Measurements from ENCODE around the gene BICC1.
A peak's percentile ranks its signal among the peaks of the same experiment; 100 is the strongest.

The BICC1 gene

DNA sequence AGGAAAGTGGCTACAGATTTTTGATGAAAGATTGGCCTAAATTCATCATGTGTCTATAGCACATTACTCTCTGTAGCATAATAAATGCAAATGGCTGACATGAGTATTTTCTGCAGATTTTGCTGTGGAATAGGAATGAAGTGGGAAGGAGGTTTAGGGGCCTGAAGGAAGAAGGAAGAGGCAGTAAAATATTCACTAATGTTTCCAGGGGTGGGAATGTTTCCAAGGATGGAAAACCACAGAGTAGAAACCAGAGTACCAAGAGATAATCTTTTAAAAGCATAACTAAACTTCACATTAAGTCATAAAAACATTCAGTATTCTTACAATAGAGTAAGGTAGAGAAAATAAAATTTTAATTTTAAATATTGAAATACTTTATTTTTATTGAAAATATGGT, 267.8 kb downstream of the BICC1 start:
- H3K27ac ChIP-seq = no peak overlapping the region
- TF ChIP-seq, protein P1, sequence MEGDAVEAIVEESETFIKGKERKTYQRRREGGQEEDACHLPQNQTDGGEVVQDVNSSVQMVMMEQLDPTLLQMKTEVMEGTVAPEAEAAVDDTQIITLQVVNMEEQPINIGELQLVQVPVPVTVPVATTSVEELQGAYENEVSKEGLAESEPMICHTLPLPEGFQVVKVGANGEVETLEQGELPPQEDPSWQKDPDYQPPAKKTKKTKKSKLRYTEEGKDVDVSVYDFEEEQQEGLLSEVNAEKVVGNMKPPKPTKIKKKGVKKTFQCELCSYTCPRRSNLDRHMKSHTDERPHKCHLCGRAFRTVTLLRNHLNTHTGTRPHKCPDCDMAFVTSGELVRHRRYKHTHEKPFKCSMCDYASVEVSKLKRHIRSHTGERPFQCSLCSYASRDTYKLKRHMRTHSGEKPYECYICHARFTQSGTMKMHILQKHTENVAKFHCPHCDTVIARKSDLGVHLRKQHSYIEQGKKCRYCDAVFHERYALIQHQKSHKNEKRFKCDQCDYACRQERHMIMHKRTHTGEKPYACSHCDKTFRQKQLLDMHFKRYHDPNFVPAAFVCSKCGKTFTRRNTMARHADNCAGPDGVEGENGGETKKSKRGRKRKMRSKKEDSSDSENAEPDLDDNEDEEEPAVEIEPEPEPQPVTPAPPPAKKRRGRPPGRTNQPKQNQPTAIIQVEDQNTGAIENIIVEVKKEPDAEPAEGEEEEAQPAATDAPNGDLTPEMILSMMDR (conservative IDR thresholded peaks at IDR 0.05) = no peak
- no peak for TF ChIP-seq ZFX (IDR thresholded peaks at IDR 0.05)

- H3K27ac ChIP-seq = no peak overlapping the region
- TF ChIP-seq ZFX (IDR thresholded peaks at IDR 0.05) = no peak
- TF ChIP-seq, protein P1 (conservative IDR thresholded peaks at IDR 0.05) = peak; percentile 78
These were observed 269.3 kb downstream of the BICC1 start for GRCh38 chr10:58781873-58782488.

- H3K27ac ChIP-seq = no peak overlapping the region
- TF ChIP-seq, protein P1 (conservative IDR thresholded peaks at IDR 0.05) = no peak
- TF ChIP-seq ZFX (IDR thresholded peaks at IDR 0.05) = no peak
These were observed 270.5 kb downstream of the BICC1 start for GRCh38 chr10:58782876-58783851.

DNA sequence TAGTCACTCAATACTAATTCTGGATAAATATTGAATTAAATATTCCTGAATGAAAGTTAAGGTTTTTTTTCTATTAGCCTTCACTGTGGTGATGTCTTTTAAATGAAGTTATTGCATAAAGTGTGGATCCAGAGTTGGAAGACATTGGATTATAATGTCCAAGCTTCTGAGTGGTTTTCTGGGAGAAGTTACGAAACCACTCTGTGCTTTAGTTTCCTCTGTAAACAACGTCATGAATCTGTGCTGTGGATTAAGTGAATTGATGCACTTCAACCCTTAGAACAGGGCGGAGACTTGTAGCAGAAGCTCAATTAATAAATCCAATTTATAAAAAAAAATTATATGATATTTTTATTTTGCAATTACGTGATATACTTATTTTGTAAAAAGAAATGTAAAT, 271.7 kb downstream of the BICC1 start:
- TF ChIP-seq, protein P1 (conservative IDR thresholded peaks at IDR 0.05) = no peak
- TF ChIP-seq ZFX (IDR thresholded peaks at IDR 0.05) = no peak
- H3K27ac ChIP-seq = no peak overlapping the region

- no peak overlapping the region for H3K27ac ChIP-seq
- TF ChIP-seq, protein P1 (conservative IDR thresholded peaks at IDR 0.05) = no peak
- TF ChIP-seq ZFX (IDR thresholded peaks at IDR 0.05) = no peak
These were observed 272.7 kb downstream of the BICC1 start for GRCh38 chr10:58785354-58785753.

DNA sequence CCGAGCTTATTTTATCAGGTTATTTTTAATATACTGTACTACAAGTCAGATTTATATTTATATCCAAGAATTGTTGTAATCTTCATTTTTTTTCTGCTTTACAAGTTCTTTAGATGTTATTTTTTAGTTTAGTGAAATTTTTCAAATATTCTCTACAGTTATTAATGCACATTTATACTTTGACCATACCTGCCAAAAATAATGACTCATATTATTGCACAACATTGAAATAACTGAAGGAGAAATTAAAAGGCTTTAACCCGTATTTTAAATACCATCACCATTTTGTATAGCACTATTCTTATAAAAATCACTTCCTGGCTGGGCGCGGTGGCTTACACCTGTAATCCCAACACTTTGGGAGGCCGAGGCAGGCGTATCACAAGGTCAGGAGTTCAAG, 278.5 kb downstream of the BICC1 start:
- H3K27ac ChIP-seq = no peak overlapping the region
- no peak for TF ChIP-seq ZFX (IDR thresholded peaks at IDR 0.05)
- TF ChIP-seq, protein P1 (conservative IDR thresholded peaks at IDR 0.05) = no peak

GRCh38 chr10:58795560-58795959, 282.9 kb downstream of the BICC1 start:
- TF ChIP-seq ZFX (IDR thresholded peaks at IDR 0.05) = no peak
- TF ChIP-seq, protein P1 (conservative IDR thresholded peaks at IDR 0.05) = no peak
- H3K27ac ChIP-seq = no peak overlapping the region
